Astrocyte of the spinal cord (primary cell): ENCODE data around the gene FTO.
A peak's percentile ranks its signal among the peaks of the same experiment; 100 is the strongest.

Experiments used
- DNase-seq: peaks from one replicate; pipeline ENCODE4 v3.0.0; 2011; ENCODE audit warnings: low read depth, low spot score
- H3K4me3 ChIP-seq: 2 replicates; pipeline ENCODE4 v1.5.1; 2011; ENCODE audit warnings: low read depth, mild to moderate bottlenecking, low read length, moderate library complexity
- in situ Hi-C: cut with HindIII; loops from 2 replicates; pipeline ENCODE4 v1.10.0; 2017; ENCODE audit warnings: low sequenced_read_pairs
- TF ChIP-seq, protein P1 (sequence below): IDR thresholded peaks from 2 replicates; pipeline ENCODE4 v1.5.1; 2012; ENCODE audit warnings: low read depth, mild to moderate bottlenecking, low read length, inconsistent platforms

Gene FTO

DNA sequence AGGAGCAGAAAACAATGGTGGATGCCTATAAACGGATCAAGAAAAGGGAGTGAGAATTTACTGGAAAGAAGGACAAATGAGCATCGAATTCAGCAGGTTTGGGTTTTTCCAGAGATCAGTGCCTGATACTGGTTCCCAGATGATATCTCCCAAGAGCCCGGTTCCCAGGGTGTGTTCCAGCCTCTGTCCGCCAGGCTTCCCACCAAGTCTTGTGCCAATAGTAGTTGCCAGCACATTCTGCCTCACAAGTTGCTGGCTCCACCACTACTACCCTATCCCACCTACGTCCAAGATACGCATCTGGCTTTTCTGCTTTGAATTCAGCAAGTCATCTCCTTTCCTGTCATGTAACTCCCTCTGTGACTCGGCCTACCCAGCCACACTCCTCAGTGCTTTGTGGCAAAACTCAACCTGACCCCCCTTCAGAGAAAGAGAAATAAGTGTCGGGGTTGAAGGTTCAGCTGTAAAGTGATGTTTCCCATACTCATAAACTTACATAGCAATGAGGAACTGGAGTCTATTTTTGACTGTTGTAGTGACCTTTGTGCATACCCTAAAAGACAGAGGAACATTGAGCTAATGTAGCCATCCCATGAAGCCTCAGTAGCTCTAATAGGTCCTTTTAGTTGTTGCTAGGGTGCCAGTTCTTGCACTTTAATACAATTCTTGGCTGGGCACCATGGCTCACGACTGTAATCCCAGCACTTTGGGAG is 305.7 kb downstream of the FTO start:
- H3K4me3 ChIP-seq, result no peak overlapping the region
- in situ Hi-C loops, result no loop called here
- DNase-seq, result no peak
- TF ChIP-seq, protein P1, sequence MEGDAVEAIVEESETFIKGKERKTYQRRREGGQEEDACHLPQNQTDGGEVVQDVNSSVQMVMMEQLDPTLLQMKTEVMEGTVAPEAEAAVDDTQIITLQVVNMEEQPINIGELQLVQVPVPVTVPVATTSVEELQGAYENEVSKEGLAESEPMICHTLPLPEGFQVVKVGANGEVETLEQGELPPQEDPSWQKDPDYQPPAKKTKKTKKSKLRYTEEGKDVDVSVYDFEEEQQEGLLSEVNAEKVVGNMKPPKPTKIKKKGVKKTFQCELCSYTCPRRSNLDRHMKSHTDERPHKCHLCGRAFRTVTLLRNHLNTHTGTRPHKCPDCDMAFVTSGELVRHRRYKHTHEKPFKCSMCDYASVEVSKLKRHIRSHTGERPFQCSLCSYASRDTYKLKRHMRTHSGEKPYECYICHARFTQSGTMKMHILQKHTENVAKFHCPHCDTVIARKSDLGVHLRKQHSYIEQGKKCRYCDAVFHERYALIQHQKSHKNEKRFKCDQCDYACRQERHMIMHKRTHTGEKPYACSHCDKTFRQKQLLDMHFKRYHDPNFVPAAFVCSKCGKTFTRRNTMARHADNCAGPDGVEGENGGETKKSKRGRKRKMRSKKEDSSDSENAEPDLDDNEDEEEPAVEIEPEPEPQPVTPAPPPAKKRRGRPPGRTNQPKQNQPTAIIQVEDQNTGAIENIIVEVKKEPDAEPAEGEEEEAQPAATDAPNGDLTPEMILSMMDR, result no peak

DNA sequence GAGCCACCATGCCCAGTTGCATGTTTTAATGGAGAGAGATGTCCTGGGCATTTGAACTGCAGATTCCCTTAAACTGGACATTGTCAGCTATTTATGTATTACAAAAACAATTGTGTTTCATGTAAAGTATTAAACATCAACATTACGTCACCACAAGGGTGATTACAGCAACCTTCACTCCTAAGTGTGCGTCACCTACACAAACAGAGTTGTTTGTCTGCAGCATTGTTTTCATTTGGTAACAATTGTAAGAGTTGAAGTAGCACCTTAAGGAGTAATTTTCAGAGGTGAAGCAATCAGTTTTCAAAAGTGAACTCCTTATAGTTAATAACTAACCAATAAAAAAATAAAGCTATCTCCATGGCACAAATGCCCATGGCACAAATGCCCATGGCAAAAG is 311.2 kb downstream of the FTO start:
- TF ChIP-seq, protein P1, result no peak
- no peak for DNase-seq
- no peak overlapping the region for H3K4me3 ChIP-seq
- in situ Hi-C loops, result no loop called here

DNA sequence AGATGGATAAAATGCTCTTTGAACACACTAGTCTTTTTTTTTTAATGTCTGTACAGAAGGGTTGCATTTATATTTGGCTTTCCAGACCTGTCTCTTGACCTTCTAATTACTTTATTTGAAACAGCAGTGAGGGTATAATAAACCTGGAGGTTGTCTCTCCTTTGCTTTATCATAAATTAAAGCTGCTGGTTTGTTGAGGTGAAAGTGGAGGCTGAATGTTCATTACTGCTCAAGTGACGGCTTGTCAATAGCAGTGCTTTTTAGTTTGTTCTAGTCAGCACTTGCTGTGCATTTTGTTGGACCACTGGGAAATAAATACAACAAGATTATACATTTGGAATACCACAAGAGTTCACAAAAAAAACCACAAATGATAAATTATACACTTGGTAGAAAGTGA is 318.4 kb downstream of the FTO start:
- TF ChIP-seq, protein P1, result no peak
- in situ Hi-C loops, result no loop called here

DNA sequence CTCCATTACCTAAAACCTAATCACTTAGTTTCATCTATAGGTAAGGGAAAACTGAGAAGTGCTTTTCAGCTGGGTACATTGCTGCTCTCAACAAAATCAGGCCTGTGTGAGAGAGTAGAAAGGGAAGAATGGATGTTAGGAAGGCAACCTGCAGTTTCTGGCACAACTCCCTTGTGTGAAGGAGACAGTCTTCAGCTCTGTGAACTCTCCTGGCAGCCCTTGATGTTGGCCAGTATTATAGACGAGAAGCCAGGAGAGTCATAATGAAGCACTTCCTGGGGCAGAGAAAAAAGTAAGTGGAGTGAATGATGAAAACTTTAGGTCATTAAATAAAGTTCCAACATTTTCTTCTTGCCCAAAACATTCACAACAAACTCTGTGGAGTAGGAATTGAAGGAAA is 322.5 kb downstream of the FTO start:
- in situ Hi-C loops, result no loop called here
- TF ChIP-seq, protein P1, result no peak
- no peak overlapping the region for H3K4me3 ChIP-seq
- peak; percentile 40 for DNase-seq

More for the DNA sequence above, 318.4 kb downstream of the FTO start:
- no peak overlapping the region for H3K4me3 ChIP-seq
- DNase-seq, result no peak

DNA sequence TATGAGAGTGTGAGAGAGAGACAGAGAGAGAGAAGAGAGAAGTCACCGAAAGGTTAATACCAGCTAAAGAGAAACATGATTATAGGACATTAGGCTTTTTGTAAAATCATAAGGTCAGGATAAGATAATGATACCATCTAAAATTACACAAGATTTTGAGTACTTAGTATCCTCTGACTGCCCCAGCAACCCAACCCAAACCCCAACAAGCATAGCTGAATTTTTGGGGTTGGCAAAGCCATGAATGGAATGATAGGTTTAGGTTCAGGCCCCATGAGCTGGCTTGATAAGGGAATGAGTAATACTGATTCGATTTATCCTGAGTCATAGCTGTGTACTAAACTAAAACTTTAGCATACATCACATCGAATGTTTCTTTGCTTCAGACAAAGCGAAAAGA is 323.1 kb downstream of the FTO start:
- peak; percentile 59 for DNase-seq
- TF ChIP-seq, protein P1, result no peak
- in situ Hi-C loops, result no loop called here
- no peak overlapping the region for H3K4me3 ChIP-seq

DNA sequence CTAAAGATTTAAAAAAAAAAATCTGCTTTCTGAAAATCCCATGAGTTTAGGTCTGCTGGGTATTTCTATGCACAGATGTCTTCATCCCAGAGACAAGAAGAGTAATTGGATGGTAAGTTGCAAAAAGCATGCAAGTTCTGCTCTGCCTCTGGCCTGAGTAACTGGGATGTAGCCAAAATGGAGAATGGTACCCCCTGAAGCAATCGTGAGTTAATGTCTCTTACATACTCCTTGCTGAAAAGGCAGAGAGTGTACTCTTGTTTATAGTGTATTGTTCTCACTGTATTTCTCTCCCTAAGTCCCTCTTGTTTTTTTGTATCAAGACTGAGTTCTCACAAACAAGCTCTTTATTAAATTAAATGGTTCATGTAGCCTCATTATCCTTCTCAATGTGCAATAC is 323.6 kb downstream of the FTO start:
- no peak overlapping the region for H3K4me3 ChIP-seq
- in situ Hi-C loops, result no loop called here
- peak; percentile 40 for DNase-seq
- TF ChIP-seq, protein P1, result no peak

DNA sequence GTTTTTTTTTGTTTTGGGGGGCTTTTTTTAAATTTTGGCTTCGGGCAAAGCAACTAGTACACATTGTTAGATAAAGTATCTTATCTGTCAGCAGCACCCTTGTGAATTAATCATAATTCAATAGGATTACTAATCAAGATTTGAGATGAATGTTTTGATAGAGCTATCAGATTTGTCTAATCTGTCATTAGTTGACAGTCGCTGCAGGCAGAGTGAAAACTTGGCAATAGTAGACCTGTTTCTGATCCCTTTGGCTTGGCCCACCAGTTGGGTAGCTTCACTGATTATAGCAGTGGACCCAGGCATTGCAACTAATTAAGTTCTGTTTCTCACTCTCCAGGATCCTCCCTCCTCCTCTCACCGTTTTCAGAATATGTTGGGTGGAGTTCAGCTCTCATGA is 324.0 kb downstream of the FTO start:
- in situ Hi-C loops, result no loop called here
- H3K4me3 ChIP-seq, result no peak overlapping the region
- TF ChIP-seq, protein P1, result no peak
- DNase-seq, result no peak
